HG03460 (cell line): ENCODE data around the gene AFAP1.

Experiments
- ATAC-seq: cut with Tn5 transposase; IDR thresholded peaks from one replicate; pipeline ENCODE4 v1.9.1; 2021; ENCODE audit not compliant: unreplicated experiment

The AFAP1 gene

DNA sequence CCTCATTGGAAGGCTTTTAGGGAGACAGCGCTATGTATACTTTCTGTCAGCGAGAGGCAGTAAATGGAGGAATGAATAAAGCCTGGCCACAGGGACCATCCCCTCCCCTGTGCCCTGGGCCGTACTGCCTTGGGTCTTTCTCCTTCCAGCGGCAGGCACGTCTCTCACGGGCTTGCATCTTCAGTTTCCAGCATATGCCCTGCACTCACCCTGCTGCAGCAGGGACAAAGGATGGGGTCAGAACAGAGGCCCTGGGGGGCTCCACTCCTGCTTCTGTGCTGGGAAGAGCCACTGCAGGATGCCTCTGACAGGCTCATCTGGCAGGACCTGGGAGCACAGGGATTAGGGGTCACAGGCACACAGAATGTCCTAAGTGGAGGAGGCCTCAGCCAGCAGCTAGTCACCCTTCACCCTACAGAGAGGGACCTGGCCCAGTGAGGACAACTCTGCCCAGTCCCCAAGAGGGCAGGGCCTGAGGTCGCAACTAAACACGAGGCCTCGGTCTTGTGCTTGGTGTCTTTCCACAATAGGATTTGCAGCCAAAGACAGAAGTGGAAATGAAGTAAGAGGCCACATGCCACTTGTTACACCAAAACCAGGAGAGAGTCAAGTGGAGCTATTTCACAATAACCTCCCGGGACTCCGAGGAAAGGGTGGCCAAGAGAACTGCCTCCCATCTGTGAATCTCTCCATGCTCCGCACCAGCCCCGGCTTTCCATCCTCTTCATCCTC, 150.8 kb downstream of the AFAP1 start:
- no peak for ATAC-seq

DNA sequence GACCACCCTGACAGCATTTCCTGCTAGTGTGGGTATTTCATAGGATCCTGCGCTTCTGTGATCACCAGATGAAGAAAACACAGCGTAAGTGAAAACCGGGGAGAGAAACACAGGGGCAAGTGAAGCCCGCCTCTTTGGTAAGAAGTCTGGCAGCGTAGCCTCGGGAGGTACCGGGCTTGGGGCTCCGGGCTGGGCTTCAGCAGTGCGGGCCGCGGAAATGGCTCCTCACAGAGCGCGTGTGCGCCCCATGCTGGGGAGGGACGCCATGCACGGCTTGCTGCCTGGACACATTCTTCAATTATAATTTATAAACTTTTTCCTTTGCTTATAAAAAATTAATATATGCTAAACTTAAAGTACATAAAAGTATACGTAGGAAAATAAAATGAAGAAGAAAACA, 151.5 kb downstream of the AFAP1 start:
- ATAC-seq = no peak

DNA sequence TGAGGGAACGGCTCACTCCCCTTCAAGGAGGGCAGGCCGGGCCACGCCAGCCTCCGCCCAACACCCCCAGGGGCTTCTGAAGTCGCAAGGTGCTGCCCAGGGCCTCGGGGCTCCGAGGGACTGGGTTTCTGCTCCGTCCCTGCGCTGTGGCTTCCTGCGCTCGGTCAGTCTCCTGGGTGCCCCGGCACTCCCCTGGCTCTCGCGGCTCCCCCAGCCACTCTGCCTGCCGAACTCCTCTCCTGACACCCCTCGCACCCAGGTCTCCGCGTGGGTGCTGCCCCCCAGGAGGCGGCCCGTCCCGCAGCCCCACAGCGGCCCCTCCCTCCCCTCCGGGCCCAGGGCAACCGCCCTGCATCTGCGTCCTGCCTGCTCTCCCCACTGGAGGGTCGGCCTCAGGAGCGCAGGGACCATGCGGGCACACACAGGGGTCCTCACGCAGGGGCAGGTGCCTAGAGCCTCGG, 151.9 kb downstream of the AFAP1 start:
- ATAC-seq = no peak

DNA sequence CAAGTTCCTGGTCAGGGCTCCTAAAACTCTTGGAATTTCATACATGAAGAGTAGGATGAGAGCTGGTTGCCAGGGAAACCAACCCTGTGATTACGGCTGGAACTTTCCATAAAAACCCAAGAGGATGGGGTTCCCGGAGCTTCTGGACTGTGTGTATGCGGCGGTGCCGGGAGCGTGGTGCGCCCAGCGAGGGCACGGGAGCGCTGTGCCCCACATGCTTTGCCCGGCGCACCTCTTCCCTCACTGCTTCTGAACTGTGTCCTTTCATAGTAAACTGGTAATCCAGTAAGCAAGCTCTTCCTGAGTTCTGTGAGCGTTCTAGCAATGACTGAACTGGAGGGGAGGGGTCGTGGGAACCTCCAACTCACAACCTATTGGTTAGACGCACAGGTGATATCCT, 152.6 kb downstream of the AFAP1 start:
- no peak for ATAC-seq

DNA sequence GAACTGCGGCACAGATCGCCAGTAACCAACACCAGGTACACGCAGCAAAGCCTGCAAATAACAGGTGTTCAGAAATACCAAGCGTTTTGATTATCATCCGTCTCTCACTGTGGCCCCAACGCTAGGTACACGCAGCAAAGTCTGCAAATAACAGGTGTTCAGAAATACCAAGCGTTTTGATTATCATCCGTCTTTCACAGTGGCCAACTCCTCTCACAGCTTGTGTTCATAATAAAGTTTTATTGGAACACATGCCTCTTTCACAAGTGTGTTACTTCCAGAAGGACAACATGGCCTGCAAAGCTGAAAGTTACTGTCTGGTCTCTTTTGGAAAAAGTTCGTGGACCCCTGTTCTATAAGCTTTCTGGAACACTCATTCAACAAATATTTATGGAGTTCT, 153.1 kb downstream of the AFAP1 start:
- ATAC-seq = no peak

DNA sequence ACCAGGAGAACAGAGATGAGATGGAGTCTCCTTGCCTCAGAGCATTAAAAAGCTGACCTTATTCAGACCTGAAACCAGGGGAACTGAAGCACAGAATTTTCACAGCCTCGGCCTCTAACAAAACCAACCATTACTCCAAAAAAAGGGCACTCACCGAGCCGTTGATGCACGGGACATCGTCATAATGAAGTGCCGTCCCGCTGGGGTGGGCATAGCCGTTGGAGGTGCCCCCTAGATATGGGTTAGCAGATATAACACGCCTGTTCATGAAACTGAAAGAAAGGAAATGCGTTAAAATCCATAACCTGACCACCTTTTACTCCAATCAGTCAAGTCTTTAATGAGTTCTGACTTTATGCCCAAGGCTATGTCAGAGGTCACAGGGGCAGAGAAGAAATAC, 153.6 kb downstream of the AFAP1 start:
- ATAC-seq = no peak

DNA sequence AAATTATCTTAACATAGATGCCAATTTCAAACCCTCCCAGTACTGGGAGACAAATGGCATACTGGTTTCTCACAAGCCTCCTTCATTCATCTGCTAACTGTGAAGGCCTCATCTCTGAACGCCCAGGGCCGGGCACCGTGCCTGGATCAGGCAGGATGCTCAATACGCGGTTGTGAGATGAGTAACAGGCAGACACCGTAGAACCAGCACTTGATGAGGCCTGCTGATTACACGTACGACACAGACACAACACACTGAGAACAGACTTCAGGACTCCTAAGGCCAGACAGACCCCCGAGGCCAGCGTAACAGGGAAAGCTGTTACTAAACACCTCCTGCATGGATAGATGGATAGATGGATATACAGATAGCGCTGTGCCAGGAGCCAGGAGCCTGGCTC, 154.6 kb downstream of the AFAP1 start:
- ATAC-seq = no peak

DNA sequence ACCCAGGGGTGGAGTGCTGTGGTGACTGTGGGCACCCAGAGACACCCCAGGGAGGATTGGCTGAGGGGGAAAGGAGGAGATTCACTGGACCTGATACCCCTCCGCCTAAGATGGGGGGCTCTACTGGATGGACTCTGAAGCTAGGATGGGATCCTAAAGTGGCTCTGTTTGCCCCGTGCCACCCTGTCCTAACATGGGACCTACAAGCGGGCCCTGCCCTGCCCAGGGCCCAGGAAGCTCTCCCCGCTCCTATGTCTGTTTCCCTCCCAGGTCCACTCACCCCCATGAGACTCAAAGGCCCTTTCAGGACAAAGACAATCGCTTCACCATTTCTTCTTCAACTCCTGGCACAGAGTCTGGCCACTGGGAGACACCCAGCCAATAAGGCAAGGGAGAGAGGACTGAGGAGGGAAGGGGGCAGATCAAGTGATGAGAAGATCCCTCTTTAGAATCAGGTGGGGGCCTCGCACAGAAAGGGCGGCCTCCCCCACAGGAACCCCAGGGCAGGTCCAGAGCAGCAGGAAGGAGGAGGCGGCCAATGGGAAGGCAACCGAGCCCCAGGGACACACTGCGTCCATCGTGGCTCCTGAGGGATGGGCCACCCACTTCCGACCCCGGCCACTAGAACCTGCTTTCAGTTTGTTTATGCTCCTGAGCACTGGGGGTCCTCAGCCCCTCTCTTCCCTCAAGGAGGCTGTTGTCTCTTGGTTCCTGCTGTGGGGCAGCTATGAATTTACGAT, 155.4 kb downstream of the AFAP1 start:
- ATAC-seq = no peak

DNA sequence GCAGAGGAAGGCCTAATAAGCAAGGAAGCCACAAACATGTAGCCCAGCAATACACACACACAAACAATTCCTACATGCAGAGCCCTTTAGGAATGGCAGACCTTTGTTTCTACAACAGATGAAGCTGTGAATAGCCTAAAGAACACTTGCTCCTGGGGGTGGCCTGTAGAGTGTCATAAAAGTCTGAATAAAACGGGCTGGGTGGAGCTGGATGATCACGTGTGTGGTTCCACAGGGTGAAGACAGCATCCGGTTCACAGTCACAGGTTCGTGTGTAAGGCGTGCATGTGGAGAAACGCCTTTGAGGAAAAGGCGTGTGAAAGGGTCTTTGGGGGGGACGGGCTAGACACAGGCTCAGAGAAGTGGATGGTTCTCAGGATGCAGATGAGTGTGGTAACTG, 156.1 kb downstream of the AFAP1 start:
- ATAC-seq = no peak

DNA sequence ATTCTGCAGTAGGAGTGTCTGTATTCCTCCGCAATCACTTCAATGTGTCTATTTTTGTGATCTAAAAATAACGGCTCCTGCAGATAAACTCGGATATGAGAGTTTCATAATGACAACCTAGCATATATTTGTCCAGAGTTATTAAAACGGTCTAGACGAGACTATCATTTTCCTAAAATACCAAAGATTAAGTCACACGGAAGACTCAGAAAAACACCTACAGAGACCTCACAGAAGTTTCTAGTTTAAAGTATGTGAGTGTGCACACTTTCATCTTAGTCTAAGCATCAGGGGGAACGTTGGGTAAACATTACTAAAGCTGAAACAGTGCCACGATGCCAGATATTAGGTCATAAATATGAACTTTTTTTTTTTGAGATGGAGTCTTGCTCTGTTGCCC, 156.9 kb downstream of the AFAP1 start:
- no peak for ATAC-seq

DNA sequence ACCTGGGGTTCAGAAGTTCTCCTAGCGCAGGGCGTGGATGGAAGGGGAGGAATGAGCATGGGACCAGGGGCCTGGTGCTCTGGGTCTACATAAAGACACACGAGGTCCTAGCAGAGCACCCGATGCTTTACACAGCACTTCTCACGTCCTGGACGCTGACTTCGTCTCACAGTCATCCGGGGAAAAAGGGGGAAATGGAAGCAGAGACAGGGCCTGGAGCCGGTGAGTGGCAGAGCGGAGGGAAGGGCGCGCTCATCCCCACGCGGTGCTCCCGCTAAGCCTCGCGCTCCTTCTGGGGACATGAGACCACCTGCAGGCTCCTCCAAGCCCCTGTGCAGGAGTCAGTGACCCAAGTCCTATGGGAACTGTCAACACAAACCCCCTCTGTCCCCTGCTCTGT, 157.7 kb downstream of the AFAP1 start:
- ATAC-seq = no peak

DNA sequence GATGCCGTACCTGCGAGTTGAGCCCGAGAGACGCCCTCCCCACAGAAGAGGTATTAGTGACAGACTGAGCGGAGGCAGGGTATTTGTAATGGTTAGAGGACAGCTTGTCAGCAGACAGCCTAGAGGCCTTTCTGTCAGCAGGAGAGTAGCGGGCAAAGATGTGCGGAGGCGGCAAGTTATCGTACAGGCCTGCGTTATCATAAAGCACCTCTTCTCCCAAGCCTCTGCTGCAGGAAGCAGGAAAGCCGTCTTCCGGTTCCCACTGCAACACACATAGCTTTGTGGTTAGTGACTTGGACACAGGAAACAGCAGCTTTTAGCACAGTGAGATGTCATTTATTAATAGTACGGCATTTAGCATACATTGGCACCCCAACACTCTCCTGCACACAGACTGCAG, 158.3 kb downstream of the AFAP1 start:
- ATAC-seq = no peak

DNA sequence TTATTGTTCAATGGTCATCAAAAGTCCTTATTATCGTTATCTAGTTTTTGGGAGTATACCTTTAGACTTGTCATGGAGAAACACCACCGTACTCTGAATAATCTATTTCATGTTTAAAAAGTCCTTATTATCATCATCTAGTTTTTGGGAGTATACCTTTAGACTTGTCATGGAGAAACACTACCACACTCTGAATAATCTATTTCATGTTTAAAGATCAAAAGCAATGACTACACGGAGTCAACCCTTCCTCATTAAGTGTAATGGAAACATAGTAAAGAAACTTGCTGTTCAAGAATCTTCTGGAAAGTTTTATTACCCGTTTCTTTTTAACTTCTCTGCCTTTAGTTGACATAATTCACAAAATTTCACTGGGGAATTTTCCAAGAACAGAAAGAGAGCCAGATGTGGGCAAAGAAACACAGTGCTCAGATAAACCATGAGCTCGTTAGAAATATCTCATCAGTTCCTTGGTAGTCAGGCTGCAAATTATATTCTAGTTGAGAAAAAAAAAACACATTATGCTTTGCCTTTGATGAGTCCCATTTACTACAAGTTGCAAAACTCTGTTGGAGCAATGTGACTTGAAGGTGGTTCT, 158.8 kb downstream of the AFAP1 start:
- ATAC-seq = no peak

DNA sequence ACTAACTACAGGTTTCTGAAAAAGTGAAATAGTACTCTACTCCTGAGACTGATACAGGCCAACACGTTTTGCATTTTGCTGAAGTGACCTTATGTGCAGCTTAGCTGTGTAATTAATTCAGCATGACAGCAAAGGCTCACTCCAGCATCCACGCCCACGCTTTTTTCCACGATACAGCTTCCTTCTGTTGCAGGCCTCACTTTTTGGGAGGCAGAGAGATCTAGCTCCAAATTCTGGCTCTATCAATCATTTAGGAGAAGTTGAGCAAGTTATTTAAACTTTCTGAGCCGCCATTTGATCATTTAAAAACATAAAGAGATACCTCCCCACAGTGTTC, 160.3 kb downstream of the AFAP1 start:
- no peak for ATAC-seq

DNA sequence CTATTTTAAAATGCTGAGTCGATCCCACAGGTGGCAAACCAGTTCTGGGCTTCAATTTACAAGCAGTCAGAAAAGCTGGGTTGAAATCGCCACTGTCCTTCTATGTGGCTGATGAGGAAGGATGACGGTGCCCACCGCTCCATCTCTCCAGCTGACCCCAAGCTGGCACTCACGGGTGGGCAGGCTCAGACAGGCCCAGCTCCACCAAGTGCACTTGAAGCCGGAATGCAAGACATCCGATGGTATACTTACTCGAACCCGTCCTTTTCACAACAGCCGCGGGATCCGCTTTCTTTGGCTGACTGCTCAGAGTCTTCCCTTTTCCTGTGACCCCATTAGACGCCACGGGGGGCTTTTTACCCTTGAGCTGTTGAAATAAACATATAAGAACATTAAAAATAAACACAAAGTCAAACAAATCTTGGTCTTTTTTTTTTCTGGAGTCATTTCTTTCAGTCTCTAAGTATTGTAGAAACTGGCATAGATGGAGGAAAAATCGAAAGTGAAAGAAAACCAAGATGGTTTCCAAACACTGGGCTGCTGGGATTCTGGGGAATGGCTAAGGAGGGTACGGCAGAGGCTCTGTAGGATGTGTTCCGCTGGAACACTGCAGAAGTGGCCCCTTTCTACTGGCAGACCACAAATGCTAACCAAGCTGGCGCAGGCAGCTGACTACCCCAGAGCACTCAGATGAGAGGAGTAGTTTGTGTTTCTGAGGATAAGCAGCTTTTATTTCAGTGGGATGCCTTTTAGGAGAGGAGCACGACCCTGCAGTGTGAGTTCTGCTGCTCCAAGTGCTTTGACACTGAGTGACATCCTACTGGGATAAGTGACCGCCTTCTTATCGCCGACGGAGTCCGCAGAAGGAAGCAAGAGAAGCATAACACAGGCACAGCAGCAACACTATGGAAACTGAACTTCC, 160.9 kb downstream of the AFAP1 start:
- ATAC-seq = no peak

DNA sequence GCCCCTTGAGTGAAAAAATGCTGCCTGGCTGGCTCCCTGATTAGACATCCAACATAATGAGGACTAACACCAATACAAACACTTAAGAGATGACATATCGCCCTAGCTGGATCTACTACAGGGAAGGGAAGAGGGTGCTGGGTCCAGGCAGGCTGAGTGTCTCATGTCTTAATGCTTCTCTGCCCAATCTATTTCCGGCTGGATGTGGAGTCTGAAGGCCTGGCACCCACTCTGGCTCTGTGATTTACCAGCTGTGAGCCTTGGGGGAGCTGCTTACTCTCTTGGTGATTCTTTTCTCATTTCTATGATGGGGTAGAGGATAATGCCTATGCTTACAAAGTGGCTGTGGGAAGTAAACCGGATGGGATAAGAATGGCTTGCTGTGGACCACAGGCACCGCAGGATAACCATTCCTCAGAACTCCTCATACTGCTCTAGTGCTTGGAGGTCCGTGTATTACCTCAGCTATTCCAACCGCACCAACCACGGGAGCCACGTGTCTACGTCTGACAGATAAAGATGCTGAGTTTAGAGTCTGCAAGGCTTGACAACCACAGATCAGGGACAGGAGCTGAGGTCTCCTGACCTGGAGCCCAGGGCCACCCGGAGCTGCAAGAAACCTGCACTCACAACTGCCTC, 161.7 kb downstream of the AFAP1 start:
- ATAC-seq = no peak

DNA sequence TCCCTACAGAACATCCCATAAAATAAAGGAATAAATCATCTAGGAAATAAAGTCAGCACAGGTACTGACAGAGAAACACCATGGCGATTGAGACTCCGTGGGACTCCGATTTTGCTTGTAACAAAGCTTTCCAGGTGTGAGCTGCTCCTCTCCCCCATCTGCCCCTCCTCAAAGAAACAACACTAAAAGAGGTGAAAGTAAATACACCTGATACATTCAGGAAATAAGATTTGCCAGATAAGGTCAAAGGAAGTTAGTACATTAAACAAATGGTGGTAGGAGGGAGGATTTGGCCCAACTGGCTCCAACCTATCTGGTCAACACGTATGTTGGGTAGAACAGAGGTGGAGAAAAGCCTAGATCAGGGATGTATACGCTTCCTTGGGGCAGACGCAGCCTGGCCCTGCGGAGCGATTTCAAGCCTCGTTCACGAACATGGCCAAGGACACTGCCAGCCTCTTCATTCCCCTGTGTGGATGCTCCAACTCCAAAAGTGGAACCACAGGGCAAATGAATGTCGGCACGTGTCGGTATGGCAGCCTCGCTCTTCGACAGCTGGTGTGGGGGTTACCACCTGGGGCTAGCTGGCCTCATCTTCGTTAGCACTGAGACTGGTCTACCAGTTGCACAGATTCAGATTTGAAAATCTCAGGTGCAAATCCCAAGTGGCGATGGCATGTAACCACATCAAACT, 162.5 kb downstream of the AFAP1 start:
- ATAC-seq = no peak

DNA sequence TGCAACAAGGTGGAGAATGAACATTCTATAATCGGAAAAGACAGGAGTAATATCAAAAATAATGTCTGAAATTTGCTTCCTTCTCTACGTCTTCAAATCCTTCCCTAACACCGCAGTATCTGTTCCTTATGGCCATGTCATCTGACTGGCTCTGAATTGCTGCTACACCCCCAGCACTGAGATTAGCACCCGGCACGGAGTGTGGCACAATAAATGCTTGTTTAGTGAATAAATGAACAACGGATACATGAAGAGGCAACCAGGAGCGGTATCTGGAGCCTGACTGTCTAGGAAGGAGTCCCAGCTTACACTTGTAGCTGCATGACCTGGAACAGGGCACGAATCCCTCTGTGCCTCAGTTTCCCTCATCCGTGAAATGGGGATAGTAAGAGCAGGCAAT, 164.3 kb downstream of the AFAP1 start:
- ATAC-seq = no peak

DNA sequence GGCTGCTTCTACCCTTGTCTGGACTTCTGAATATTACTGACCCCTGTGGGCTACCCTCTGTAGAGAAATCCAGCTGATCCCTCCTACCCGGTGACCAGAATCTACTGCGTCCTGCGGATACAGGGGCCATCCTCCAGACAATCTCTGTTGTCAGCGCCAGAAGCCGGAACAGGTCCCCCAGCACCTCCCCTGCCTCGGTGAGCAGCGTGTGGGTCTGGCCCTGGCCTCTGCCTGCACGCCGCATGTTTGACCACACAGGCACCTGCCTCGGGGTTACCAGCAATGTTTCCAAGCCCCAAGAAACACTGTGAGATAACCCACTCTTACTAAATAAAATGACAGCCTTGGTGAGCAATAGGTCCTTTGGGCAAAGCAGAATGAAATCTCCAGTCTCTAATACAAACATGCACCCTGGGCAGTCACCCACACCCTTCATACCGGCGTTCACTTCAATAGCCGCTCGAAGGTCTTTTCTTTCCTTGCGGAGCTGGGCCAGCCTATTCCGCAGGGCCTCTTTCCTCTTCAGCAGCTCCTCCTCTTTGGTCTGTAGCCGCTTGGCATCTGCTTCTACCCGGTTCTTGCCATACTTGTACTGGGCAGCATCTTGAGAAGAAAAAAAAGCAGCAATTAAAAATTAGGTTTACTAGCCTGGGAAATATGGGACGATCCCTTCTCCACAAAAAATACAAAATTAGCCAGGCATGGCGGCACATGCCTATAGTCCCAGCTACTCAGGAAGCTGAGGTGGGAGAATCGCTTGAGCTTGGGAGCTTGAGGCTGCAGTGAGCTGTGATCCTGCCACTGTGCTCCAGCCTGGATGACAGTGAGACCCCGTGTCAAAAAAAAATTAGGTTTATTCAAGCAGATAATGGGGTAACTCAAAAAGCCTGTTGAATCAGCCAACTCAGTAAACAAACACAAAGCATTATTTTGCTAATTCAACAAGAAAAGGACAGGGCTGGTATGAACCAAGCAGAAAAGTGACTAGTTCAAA, 165.1 kb downstream of the AFAP1 start:
- ATAC-seq = no peak
